ENCODE results near the gene S1PR4.

- TF ChIP-seq CTCF (IDR thresholded peaks at IDR 0.05; ENCODE audit: low read length) (no peak), EZH2phosphoT487 (IDR thresholded peaks at IDR 0.05; ENCODE audit: low read length) (no peak), EZH2 (optimal IDR thresholded peaks at IDR 0.05; ENCODE audit: low read depth, low read length) (no peak)
Observed at GRCh38 chr19:3192684-3193083, 14.1 kb downstream of the S1PR4 start.
